NCI-H2081 (cell line): Measurements from ENCODE around the gene RBM5.

Source experiments
- DNase-seq, 2 experiments: peaks; one replicate each; lab custom pipeline; 2025; lab: John Stamatoyannopoulos, UW

The RBM5 gene

GRCh38 chr3:50160561-50160983, 71.9 kb downstream of the RBM5 start:
- DNase-seq: no peak

- DNase-seq: no peak
Measured at GRCh38 chr3:50161320-50161719, 72.6 kb downstream of the RBM5 start.

GRCh38 chr3:50162034-50162883, 73.5 kb downstream of the RBM5 start:
- no peak for DNase-seq

- DNase-seq: no peak
Measured at GRCh38 chr3:50163572-50164455, 75.1 kb downstream of the RBM5 start.

- no peak for DNase-seq
Measured at GRCh38 chr3:50164481-50164880, 75.8 kb downstream of the RBM5 start.

- DNase-seq: no peak
Measured at GRCh38 chr3:50164984-50165909, 76.5 kb downstream of the RBM5 start.

GRCh38 chr3:50165910-50166538, 77.3 kb downstream of the RBM5 start:
- no peak for DNase-seq

GRCh38 chr3:50166620-50167019, 77.9 kb downstream of the RBM5 start:
- no peak for DNase-seq

- no peak for DNase-seq
Measured at GRCh38 chr3:50167069-50167840, 78.5 kb downstream of the RBM5 start.

GRCh38 chr3:50167841-50168209, 79.1 kb downstream of the RBM5 start:
- DNase-seq: no peak

GRCh38 chr3:50168388-50168787, 79.7 kb downstream of the RBM5 start:
- no peak for DNase-seq
